SK-N-SH (cell line): Measurements from ENCODE around the gene RSRC1. TPM values are rescaled to one million over a fixed set of nuclear protein-coding genes. Genes with fewer than 3 reads are reported as not detected.

Source experiments
- CTCF ChIA-PET: fragments of 300-600, 350-600 bp; formaldehyde crosslinking; extraction: SDS; loops from one replicate; lab custom pipeline; 2021; lab: Yijun Ruan, JAX
- POLR2A ChIA-PET: fragments of 350-600 bp; sonication (Branson Sonifier 250); formaldehyde crosslinking; extraction: SDS; loops from one replicate; lab custom pipeline; 2020; ENCODE audit warnings: antibody characterized with exemption, inconsistent platforms; lab: Yijun Ruan, JAX
- DNase-seq: peaks from one replicate; pipeline ENCODE4 v3.0.0; 2012
- H2AFZ ChIP-seq: fragments of 200-600 bp; sonication (generic); 2 replicates; pipeline ENCODE4 v1.8.1; 2016; ENCODE audit warnings: antibody characterized with exemption, mild to moderate bottlenecking, low read depth
- H3F3A ChIP-seq: fragments of 200-600 bp; sonication (generic); replicated peaks from 2 replicates; pipeline ENCODE3; 2016; ENCODE audit warnings: antibody characterized with exemption, mild to moderate bottlenecking; ENCODE audit not compliant: insufficient read depth
- H3K27ac ChIP-seq, 2 experiments: fragments of 200-500 bp in 1 of 2; fragments of 200-600 bp in 1 of 2; sonication (Bioruptor generic) in 1 of 2; sonication (generic), shearing (Covaris generic) in 1 of 2; 2 replicates each; pipeline versions ENCODE4 v1.5.1 to v1.6.1; 2014 to 2016; ENCODE audit warnings: low read depth in 2 of 2, inconsistent platforms in 1 of 2, low read length in 1 of 2, mild to moderate bottlenecking in 1 of 2, mixed read lengths in 1 of 2
- H3K27me3 ChIP-seq: fragments of 200-600 bp; sonication (generic), shearing (Covaris generic); 2 replicates; pipeline ENCODE4 v1.6.1; 2016; ENCODE audit warnings: mixed run types; ENCODE audit not compliant: insufficient read depth
- H3K36me3 ChIP-seq, 2 experiments: fragments of 200-500 bp in 1 of 2; fragments of 200-600 bp in 1 of 2; sonication (Bioruptor generic) in 1 of 2; sonication (generic) in 1 of 2; replicated peaks in 1 of 2; 2 replicates each; pipeline versions ENCODE3 to v1.5.1; 2014 to 2016; ENCODE audit warnings: low read length in 1 of 2, mild to moderate bottlenecking in 1 of 2; ENCODE audit not compliant: insufficient read depth in 2 of 2, control insufficient read depth in 1 of 2
- H3K4me1 ChIP-seq, 2 experiments: fragments of 200-500 bp in 1 of 2; fragments of 200-600 bp in 1 of 2; sonication (Bioruptor generic) in 1 of 2; sonication (generic), shearing (Covaris generic) in 1 of 2; 2 replicates each; pipeline versions ENCODE4 v1.5.1 to v1.6.1; 2014 to 2016; ENCODE audit warnings: low read depth in 1 of 2, low read length in 1 of 2, mixed run types in 1 of 2; ENCODE audit not compliant: insufficient read depth in 2 of 2, control insufficient read depth in 1 of 2
- H3K4me2 ChIP-seq: fragments of 200-600 bp; sonication (generic), shearing (Covaris generic); 2 replicates; pipeline ENCODE4 v1.6.1; 2017; ENCODE audit warnings: mixed run types
- H3K4me3 ChIP-seq, 2 experiments: fragments of 200-500 bp in 1 of 2; fragments of 200-600 bp in 1 of 2; sonication (Bioruptor generic) in 1 of 2; sonication (generic), shearing (Covaris generic) in 1 of 2; 2 replicates each; pipeline versions ENCODE4 v1.5.1 to v1.8.1; 2014 to 2016; ENCODE audit warnings: low read depth in 2 of 2, inconsistent platforms in 1 of 2, low read length in 1 of 2, mild to moderate bottlenecking in 1 of 2, mixed read lengths in 1 of 2, moderate library complexity in 1 of 2
- H3K79me2 ChIP-seq: fragments of 200-600 bp; sonication (generic); 2 replicates; pipeline ENCODE4 v1.8.1; 2017; ENCODE audit warnings: mild to moderate bottlenecking; ENCODE audit not compliant: insufficient read depth
- H3K9ac ChIP-seq: fragments of 200-600 bp; sonication (generic); 2 replicates; pipeline ENCODE4 v1.6.1; 2017; ENCODE audit warnings: mixed run types
- H3K9me2 ChIP-seq: fragments of 200-600 bp; sonication (generic); 2 replicates; pipeline ENCODE4 v1.6.1; 2017; ENCODE audit warnings: mixed run types
- H3K9me3 ChIP-seq: fragments of 200-600 bp; sonication (generic); 2 replicates; pipeline ENCODE4 v1.6.1; 2017; ENCODE audit warnings: mixed run types, mild to moderate bottlenecking, moderate library complexity
- H4K20me1 ChIP-seq: fragments of 200-600 bp; sonication (generic); 2 replicates; pipeline ENCODE4 v1.6.1; 2017; ENCODE audit warnings: mild to moderate bottlenecking, mixed run types; ENCODE audit not compliant: insufficient read depth
- EP300 ChIP-seq, 2 experiments: IDR thresholded peaks; 2 replicates each; pipeline versions ENCODE4 v1.4.0 to v1.6.1; 2012; ENCODE audit warnings: borderline replicate concordance in 1 of 2, low read depth in 1 of 2, low read length in 1 of 2
- FOXM1 ChIP-seq: IDR thresholded peaks from 2 replicates; pipeline ENCODE4 v1.4.0; 2012; ENCODE audit warnings: low read depth, mild to moderate bottlenecking
- GATA2 ChIP-seq: sonication (generic); formaldehyde crosslinking; IDR thresholded peaks from 2 replicates; pipeline ENCODE4 v1.5.0; 2020; ENCODE audit warnings: mild to moderate bottlenecking, missing genetic modification reagents
- JUND ChIP-seq: IDR thresholded peaks from 2 replicates; pipeline ENCODE4 v1.4.0; 2012
- MEF2A ChIP-seq: IDR thresholded peaks from 2 replicates; pipeline ENCODE4 v1.4.0; 2012; ENCODE audit warnings: low read depth, borderline replicate concordance
- NFIC ChIP-seq: IDR thresholded peaks from 2 replicates; pipeline ENCODE4 v1.4.0; 2012; ENCODE audit warnings: borderline replicate concordance
- POLR2AphosphoS5 ChIP-seq: IDR thresholded peaks from 2 replicates; pipeline ENCODE4 v1.6.1; 2012; ENCODE audit warnings: low read depth, low read length
- RAD21 ChIP-seq: IDR thresholded peaks from 2 replicates; pipeline ENCODE4 v1.6.1; 2012; ENCODE audit warnings: mild to moderate bottlenecking, low read length
- RCOR1 ChIP-seq: fragments of 150-350 bp; IDR thresholded peaks from 2 replicates; pipeline ENCODE4 v1.6.1; 2017; ENCODE audit warnings: antibody characterized with exemption, low read length
- SMC3 ChIP-seq: IDR thresholded peaks from 2 replicates; pipeline ENCODE4 v1.6.1; 2012; ENCODE audit warnings: low read depth, low read length, improper control_type of control experiment
- TAF1 ChIP-seq: IDR thresholded peaks from 2 replicates; pipeline ENCODE4 v1.6.1; 2012; ENCODE audit warnings: low read depth, mild to moderate bottlenecking, low read length, moderate library complexity, borderline replicate concordance
- TEAD4 ChIP-seq: IDR thresholded peaks from 2 replicates; pipeline ENCODE4 v1.4.0; 2012; ENCODE audit warnings: mild to moderate bottlenecking, borderline replicate concordance; ENCODE audit not compliant: insufficient read depth
- WGBS: methylation state at CpG from one replicate; pipeline ENCODE4 v1.1.6; 2017; ENCODE audit warnings: low lambda C conversion rate; 5-methylcytosine and 5-hydroxymethylcytosine counted together
- polyA plus RNA-seq, 3 experiments: library from polyadenylated mRNA; depleted of rRNA; stranded (reverse); fragments of >200 nt; gene quantifications; 2 replicates each; pipeline ENCODE4 v1.2.3, GENCODE V29; 2012
- TF ChIP-seq, protein P1 (sequence below): IDR thresholded peaks from 2 replicates; pipeline ENCODE4 v1.4.0; 2012; ENCODE audit warnings: low read depth
- TF ChIP-seq, protein P2 (sequence below): IDR thresholded peaks from 2 replicates; pipeline ENCODE4 v1.4.0; 2012; ENCODE audit warnings: low read depth, borderline replicate concordance
- TF ChIP-seq, protein P3 (sequence below): fragments of 200-600 bp; sonication (generic); IDR thresholded peaks from 2 replicates; pipeline ENCODE4 v1.6.1; 2017; ENCODE audit warnings: antibody characterized with exemption, mild to moderate bottlenecking, moderate library complexity
- TF ChIP-seq, protein P4 (sequence below): IDR thresholded peaks from 2 replicates; pipeline ENCODE4; 2012
- TF ChIP-seq, protein P5 (sequence below): IDR thresholded peaks from 2 replicates; pipeline ENCODE4 v1.6.1; 2012; ENCODE audit warnings: mild to moderate bottlenecking, low read depth, low read length, moderate library complexity

The RSRC1 gene
- polyA plus RNA-seq, 1 of the 3 experiments (the other 2 are of a cell fraction), result 4.5 TPM

DNA sequence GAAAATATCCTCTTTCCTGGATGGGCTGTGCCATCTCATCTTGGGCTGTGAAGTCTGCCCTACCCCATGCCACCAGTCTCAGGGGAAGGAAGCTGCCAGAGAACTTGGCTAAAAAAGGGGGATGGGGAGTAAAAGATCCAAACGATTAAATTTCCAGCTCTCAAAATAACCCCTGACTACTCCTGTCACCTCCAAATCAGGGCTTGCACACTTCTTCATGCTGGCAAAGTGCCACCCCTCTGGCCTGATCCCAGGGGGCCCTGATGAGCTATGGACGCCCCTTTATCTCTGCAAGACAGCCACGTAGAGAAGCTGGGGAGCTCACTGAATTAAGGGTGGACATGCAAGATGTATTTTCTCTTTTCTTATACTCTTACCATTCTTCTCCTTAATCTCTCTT lies 459.9 kb downstream of the RSRC1 start:
- no peaks in the 10 kb centered on the region for H3F3A ChIP-seq
- no peak overlapping the region for H3K27ac ChIP-seq
- TF ChIP-seq EP300 (IDR thresholded peaks at IDR 0.05; ENCODE audit: borderline replicate concordance in 1 of 2, low read depth in 1 of 2, low read length in 1 of 2), result no peak
- TF ChIP-seq, protein P1, sequence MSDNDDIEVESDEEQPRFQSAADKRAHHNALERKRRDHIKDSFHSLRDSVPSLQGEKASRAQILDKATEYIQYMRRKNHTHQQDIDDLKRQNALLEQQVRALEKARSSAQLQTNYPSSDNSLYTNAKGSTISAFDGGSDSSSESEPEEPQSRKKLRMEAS, result no peak
- TF ChIP-seq FOXM1, result no peak
- TF ChIP-seq SMC3, result no peak
- no peak for TF ChIP-seq TEAD4
- TF ChIP-seq, protein P2, sequence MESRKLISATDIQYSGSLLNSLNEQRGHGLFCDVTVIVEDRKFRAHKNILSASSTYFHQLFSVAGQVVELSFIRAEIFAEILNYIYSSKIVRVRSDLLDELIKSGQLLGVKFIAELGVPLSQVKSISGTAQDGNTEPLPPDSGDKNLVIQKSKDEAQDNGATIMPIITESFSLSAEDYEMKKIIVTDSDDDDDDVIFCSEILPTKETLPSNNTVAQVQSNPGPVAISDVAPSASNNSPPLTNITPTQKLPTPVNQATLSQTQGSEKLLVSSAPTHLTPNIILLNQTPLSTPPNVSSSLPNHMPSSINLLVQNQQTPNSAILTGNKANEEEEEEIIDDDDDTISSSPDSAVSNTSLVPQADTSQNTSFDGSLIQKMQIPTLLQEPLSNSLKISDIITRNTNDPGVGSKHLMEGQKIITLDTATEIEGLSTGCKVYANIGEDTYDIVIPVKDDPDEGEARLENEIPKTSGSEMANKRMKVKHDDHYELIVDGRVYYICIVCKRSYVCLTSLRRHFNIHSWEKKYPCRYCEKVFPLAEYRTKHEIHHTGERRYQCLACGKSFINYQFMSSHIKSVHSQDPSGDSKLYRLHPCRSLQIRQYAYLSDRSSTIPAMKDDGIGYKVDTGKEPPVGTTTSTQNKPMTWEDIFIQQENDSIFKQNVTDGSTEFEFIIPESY, result no peak
- no peak for TF ChIP-seq RCOR1
- no peak for TF ChIP-seq POLR2AphosphoS5
- TF ChIP-seq, protein P3, sequence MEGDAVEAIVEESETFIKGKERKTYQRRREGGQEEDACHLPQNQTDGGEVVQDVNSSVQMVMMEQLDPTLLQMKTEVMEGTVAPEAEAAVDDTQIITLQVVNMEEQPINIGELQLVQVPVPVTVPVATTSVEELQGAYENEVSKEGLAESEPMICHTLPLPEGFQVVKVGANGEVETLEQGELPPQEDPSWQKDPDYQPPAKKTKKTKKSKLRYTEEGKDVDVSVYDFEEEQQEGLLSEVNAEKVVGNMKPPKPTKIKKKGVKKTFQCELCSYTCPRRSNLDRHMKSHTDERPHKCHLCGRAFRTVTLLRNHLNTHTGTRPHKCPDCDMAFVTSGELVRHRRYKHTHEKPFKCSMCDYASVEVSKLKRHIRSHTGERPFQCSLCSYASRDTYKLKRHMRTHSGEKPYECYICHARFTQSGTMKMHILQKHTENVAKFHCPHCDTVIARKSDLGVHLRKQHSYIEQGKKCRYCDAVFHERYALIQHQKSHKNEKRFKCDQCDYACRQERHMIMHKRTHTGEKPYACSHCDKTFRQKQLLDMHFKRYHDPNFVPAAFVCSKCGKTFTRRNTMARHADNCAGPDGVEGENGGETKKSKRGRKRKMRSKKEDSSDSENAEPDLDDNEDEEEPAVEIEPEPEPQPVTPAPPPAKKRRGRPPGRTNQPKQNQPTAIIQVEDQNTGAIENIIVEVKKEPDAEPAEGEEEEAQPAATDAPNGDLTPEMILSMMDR, result no peak
- no peak for TF ChIP-seq MEF2A
- WGBS, result 67% methylated on average over 3 of the region's 3 CpGs
- no peak overlapping the region for H2AFZ ChIP-seq
- CTCF ChIA-PET, result interaction anchor here (0.9 to 1.6 kb wide), 3 partner anchors 18 to 76 kb away, joined by 3 to 16 read pairs (median 3); partner anchors contain the start of gene GFM1
- no peak overlapping the region for H3K4me3 ChIP-seq
- H3K79me2 ChIP-seq, result 0 out of 2 replicates have a peak, but pooled peaks cover 4% of the 10 kb centered on the region
- H3K9me3 ChIP-seq, result no peaks in the 10 kb centered on the region
- H3K4me2 ChIP-seq, result no peak overlapping the region
- peaks cover 3 to 11% of the 10 kb centered on the region in 2 experiments; a peak in 2 of 4 replicates for H3K4me1 ChIP-seq
- H3K36me3 ChIP-seq, result no peaks in the 10 kb centered on the region
- H3K9me2 ChIP-seq, result no peaks in the 10 kb centered on the region
- no peak for DNase-seq
- POLR2A ChIA-PET, result interaction anchor here (1.7 kb wide), 1 partner anchor 75 kb away, joined by 7 read pairs; the partner anchor contains the start of gene GFM1
- no peaks in the 10 kb centered on the region for H4K20me1 ChIP-seq
- H3K9ac ChIP-seq, result no peak overlapping the region
- H3K27me3 ChIP-seq, result no peaks in the 10 kb centered on the region

DNA sequence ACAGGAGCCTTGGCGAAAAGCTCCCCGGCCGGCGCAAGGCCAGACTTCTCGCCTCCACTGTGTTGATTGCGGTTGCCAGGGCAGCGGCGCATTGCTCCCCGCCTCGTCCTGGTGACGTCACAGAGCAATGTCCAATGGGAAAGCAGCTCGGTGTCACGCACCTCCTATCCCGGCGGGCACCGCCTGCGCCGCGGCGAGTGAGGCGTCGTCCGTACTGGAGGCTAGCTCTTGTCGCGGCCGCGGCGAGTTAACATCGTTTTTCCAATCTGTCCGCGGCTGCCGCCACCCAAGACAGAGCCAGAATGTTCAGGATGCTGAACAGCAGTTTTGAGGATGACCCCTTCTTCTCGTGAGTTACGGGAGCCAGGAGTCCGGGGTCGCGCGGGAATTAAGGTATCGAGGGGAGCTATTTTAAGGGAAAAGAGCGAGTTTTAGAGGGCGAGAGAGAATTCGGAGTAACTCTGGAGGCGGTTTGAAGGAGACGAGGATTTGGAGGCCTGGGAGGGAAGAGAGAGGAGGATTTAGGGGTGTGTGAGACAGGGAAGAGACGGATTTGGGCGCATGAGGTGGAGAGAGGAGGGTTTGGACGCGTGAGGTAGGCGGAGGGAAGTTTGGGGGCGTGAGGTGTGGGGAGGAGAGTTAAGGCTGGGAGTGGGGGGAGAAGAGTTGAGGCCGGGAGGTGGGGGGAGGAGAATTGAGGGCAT lies 461.3 kb downstream of the RSRC1 start, which contains the start of gene MLF1:
Gene MLF1 (plus strand): TSS at position 196 of the 704 bp plus-strand sequence. CDS start 107 bp downstream, at position 303.
- no peaks in the 10 kb centered on the region for H3K27me3 ChIP-seq
- H3K36me3 ChIP-seq, result no peaks in the 10 kb centered on the region
- H3K9me2 ChIP-seq, result no peaks in the 10 kb centered on the region
- DNase-seq, result peak; percentile 98
- no peaks in the 10 kb centered on the region for H3F3A ChIP-seq
- CTCF ChIA-PET, result interaction anchor here (0.6 to 1.6 kb wide), 5 partner anchors 10 to 965 kb away, joined by 3 to 16 read pairs (median 3); partner anchors contain the start of gene GFM1
- H3K79me2 ChIP-seq, result 0 out of 2 replicates have a peak, but pooled peaks cover 4% of the 10 kb centered on the region
- H2AFZ ChIP-seq, result peak within 1 kb of the TSS; percentile 97
- H3K4me2 ChIP-seq, result peak within 1 kb of the TSS; percentile 84
- peak within 1 kb of the TSS; percentile 67 to 87 for H3K27ac ChIP-seq
- H3K9ac ChIP-seq, result peak within 1 kb of the TSS; percentile 82
- peak within 1 kb of the TSS; percentile 83 to 90 for H3K4me3 ChIP-seq
- H4K20me1 ChIP-seq, result no peaks in the 10 kb centered on the region
- 1% methylated on average over 22 of the region's 51 CpGs for WGBS
- POLR2A ChIA-PET, result interaction anchor here (0.8 to 1.7 kb wide), 2 partner anchors 12 to 73 kb away, joined by 3 to 7 read pairs; partner anchors contain the start of gene GFM1
- H3K4me1 ChIP-seq, result peaks cover 3 to 11% of the 10 kb centered on the region in 2 experiments; a peak in 2 of 4 replicates
- H3K9me3 ChIP-seq, result no peaks in the 10 kb centered on the region
- TF ChIP-seq RCOR1 (no peak; the same call in 1 of the 2 replicates), TAF1 (peak; percentile 58; the same call in 1 of the 2 replicates), TEAD4 (no peak), JUND (no peak), RAD21 (no peak), NFIC (no peak), GATA2 (CRISPR knock-in tag) (no peak)
- TF ChIP-seq, protein P4, sequence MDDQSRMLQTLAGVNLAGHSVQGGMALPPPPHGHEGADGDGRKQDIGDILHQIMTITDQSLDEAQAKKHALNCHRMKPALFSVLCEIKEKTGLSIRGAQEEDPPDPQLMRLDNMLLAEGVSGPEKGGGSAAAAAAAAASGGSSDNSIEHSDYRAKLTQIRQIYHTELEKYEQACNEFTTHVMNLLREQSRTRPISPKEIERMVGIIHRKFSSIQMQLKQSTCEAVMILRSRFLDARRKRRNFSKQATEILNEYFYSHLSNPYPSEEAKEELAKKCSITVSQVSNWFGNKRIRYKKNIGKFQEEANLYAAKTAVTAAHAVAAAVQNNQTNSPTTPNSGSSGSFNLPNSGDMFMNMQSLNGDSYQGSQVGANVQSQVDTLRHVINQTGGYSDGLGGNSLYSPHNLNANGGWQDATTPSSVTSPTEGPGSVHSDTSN, result no peak
- TF ChIP-seq, protein P5, sequence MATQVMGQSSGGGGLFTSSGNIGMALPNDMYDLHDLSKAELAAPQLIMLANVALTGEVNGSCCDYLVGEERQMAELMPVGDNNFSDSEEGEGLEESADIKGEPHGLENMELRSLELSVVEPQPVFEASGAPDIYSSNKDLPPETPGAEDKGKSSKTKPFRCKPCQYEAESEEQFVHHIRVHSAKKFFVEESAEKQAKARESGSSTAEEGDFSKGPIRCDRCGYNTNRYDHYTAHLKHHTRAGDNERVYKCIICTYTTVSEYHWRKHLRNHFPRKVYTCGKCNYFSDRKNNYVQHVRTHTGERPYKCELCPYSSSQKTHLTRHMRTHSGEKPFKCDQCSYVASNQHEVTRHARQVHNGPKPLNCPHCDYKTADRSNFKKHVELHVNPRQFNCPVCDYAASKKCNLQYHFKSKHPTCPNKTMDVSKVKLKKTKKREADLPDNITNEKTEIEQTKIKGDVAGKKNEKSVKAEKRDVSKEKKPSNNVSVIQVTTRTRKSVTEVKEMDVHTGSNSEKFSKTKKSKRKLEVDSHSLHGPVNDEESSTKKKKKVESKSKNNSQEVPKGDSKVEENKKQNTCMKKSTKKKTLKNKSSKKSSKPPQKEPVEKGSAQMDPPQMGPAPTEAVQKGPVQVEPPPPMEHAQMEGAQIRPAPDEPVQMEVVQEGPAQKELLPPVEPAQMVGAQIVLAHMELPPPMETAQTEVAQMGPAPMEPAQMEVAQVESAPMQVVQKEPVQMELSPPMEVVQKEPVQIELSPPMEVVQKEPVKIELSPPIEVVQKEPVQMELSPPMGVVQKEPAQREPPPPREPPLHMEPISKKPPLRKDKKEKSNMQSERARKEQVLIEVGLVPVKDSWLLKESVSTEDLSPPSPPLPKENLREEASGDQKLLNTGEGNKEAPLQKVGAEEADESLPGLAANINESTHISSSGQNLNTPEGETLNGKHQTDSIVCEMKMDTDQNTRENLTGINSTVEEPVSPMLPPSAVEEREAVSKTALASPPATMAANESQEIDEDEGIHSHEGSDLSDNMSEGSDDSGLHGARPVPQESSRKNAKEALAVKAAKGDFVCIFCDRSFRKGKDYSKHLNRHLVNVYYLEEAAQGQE, result no peak
- TF ChIP-seq, protein P1, result peak; percentile 97
